HG03064 (cell line): ENCODE measurements around the gene WIPF2.

Source experiments
- ATAC-seq: cut with Tn5 transposase; IDR thresholded peaks from one replicate; pipeline ENCODE4 v1.9.1; 2021; ENCODE audit warnings: low read depth; ENCODE audit not compliant: unreplicated experiment

The WIPF2 gene

DNA sequence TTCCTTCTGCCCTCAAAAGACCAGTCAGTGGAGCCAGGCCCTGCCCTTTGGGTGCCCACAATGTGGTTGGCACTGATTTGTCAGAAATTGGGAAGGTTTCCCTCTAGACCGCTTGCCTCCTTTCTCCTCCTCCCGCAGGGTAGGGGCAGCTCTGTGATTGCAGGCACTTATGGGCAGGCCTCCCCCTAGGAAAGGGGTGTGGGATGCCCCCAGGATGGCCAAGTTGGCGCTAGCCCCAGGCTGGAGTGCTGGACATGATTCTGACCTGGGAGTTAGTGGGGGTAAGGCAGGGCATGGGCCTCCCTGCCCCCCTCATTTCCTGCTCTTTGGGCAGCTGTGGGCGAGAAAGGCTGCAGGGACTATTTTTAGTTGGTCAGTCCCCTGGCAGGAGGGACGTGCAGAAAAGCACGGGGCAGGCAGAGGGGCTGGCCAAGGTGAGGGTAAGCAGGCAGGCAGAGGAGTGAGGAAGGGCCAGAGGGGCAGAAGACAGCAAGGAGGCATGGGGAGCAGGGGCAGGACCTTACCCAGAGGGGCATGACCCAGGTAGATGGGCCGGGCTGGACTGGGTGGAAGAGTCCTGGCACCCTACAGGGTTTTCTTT, 93.1 kb downstream of the WIPF2 start:
- ATAC-seq, result no peak

DNA sequence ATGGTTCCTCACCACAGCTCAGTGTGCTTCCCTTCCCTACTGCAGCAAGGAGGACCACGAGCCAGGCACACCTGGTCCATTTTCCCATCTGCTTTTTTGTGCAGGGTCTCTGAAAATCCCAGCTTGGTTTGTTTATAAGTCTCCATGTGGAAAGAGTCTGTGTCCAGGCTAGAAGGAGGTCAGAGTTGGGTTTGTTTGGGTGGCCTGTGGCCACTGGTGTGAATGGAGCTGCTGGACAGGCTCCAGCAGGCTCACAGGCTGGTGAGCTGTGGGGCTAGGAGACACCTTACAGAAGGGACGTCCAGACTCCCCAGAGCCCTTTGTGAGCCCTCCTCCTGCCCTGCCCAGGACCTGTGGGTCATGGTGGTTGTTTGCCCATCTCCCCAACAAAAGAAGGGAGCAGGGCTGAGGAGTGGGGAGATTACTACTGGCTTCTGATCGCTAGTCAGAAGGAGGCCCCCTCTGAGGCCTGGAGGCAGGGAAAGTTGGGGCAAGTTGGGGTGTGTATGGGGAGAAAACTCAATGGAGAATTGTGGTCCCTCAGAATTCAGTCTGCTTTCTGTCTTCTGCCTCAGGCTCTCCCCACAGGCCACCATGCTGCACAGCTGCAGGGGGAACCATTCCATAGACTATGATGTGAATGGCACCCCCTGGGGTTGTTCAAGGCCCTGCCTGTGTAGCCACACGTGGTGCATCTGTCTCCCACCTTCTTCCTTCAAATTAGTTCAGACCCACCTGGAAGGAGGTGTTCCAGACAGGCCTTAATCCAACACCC, 94.0 kb downstream of the WIPF2 start:
- no peak for ATAC-seq

- no peak for ATAC-seq
Measured at GRCh38 chr17:40313668-40314583, 94.8 kb downstream of the WIPF2 start.

GRCh38 chr17:40314584-40314956, 95.5 kb downstream of the WIPF2 start:
- no peak for ATAC-seq

DNA sequence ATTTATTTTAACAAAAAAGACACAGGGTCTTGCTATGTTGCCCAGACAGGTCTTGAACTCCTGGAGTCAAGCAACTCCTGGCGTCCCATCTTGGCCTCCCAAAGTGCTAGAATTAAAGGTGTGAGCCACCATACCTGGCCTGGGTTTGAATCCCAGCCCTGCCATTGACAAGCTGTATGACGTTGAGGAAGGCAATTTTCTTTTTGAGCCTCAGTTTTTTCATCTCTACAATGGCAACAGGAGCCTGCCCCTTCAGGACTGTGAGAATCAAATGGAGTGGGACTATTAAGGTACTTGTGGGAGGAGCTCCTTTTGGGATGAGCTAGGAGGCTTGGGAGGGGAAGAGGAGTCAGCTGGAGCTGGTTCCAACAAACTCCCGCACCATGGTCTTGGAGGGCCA, 96.1 kb downstream of the WIPF2 start:
- no peak for ATAC-seq

DNA sequence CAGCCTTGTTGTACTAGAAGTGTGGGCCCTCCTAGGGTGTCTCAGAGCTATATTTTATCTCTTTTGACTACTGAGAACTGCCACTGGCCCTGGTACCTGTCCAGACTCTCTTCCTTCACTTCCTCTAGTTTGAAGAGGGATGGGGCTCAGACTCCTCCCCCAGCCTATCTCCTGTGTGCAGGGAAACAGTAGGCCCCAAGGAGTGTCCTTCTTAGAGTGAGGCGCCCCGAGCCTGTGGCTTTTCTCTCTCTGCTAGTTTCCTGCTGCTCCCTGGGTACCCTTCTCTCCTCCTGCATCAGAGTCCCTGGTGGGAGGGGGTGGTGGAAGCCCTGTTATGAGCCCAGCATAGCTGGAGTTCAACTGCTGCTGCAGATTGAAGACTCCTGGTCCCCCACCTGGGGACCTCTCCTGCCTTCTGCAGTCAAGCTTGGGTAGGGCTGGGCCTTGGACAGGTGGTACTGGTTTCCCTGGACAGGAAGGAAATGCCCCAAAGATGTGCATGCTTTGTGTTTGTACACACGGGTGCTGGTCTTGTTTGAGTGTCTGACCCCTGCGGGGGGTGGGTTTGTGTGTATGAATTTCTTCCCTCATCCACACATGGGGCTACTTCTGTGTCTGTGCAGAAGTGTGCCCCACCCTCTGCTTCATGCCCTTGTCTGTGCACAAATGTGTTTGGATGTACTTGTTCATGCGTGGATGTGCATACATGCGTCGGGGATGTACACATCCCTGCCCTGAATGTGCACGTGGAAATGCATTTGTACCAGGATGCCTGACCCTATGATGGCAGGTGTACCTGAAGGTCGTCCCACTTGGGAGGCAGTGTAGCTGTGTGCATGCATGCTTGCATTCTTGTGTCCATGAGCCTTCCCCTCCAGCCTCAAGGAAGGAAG, 96.8 kb downstream of the WIPF2 start:
- no peak for ATAC-seq

- no peak for ATAC-seq
Measured at GRCh38 chr17:40316571-40317344, 97.7 kb downstream of the WIPF2 start.

DNA sequence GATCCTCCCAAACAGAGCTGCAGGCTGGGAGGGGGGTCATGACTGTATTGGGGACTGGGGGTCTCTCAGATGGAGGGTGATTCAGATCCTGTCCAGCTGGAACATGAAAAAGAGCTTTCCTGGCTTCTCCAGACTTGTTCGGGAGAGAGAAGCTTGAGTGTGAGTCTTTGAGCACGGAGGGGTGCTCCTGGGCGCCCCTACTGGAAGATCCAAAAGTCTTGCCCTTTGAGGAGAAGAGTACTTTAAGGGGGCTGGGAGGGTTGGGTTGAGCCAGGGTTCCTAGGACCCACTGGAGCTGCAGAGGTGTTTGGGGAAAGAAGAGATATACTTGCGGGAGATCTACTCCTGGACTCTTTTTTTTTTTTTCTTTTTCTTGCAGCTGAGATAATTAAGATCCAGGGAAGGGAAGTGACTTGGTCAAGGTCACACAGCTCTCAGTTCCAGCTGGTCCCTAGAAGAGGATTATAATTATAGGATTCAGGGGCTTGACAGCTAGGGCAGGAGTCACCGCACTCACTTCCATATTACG, 98.3 kb downstream of the WIPF2 start:
- ATAC-seq, result no peak

DNA sequence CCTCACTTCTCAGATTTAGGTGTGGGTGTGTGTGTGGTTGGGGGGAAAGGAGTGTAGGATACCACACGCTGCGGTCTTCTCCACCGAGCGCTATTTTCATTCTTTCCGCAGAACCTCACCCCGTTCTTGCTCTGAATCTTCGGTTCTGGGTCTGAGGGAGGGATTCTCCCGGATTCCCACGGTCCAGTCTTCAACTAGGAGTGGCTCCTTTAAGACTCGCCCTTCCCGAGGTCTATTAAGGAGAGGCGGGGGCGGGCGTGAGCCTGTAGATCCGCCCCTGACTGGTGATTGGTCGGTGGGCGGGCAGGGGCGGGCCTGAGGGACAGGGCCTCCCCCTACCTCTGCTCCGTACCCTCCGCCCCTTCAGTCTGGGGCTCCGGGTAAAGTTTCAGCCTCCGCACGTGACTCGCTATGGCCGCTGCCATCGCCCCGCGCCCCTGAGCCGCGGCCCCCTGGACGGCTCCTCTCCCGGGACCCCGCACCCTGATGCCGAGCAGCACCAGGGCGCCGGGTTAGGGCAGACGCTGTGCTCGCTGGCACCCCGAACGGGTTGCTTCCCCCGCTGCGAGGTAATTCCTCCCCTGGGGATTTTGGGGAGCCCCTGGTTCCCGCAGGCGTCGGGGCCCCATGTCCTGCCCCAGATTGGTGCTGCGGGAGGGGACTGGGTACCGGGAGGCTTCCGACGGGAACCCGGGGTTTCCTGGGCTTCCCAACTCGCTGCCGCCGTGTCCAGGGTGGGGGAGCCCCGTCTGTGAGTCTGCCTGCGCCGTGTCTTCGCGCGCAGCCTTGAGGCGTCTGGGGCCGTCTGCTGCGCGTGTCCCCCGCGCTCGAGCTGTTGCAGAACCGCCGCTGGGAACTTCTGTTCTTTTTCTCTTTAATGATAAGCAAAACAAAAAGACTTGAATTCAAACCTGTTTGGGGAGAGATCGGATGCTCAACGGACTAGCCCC, 99.1 kb downstream of the WIPF2 start:
- ATAC-seq, result peak; percentile 40

DNA sequence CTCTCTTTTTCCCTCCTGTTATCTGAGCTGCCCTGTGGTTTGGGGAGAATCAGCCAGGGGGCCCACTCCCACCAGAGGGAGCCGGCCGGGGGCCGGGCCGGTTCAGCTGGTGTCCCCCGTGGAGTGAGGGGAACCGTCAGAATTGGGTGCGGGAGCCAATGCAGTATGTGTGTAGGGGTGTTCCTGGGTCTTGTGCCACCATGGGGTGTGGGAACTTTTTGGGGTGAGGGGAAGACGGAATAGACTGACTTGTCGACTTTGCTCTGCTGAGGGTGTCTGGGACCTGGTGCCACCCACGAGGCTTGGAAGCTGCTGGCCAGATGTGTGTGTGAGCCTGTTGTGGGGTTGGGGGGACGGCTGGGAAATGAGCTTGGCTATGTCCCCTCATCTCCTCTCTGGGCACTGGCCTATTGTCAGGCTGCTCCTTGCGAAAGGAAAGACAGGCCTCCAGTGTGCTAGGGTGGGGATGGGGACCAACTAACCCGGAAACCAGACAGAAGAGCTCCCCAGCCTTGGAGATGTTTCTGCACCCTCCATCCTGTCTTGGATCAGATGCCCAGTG, 99.8 kb downstream of the WIPF2 start:
- ATAC-seq, result no peak

- no peak for ATAC-seq
Measured at GRCh38 chr17:40319651-40320540, 100.8 kb downstream of the WIPF2 start.

- ATAC-seq, result no peak
Measured at GRCh38 chr17:40320756-40321523, 101.8 kb downstream of the WIPF2 start.

DNA sequence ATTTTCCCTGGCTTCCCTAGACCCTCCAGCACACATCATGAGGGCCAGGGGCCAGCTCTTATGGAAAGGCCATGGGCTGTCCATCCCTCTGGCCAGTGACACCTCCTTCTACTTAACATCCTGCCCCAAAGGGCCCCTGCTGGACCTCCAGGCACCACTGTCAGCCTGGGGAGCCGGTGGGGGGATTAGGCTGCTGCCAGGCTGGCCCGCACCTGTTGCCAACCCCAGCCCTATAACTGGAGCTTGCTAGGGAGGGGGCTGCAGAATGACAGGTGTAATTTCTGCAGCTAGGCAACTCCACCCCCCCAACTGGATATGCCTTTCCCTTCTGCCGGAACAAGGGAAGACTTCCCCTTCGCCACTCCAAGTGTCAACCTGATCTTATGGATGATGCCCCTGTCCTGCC, 102.4 kb downstream of the WIPF2 start:
- ATAC-seq, result no peak

DNA sequence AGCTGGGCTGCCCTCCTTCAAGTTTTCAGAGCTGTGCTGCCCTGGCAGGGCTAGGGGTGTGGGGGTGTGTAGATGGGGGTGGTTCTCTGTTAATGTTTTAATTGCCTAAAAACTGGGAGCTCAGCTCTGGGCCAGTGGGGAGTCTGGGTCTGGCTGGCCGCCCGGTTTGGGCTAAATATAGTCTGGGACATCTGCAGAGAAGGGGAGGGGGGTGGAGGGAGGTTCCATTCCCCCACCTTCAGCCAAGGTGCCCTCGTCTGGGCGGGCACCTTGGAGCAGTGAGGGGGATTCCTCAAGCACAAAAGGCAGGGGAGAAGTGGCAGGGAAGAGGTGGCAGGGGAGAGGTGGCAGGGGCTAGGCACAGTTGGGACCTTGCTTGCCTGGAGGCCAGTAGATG, 102.9 kb downstream of the WIPF2 start:
- no peak for ATAC-seq

- no peak for ATAC-seq
Measured at GRCh38 chr17:40322358-40323315, 103.5 kb downstream of the WIPF2 start.
